Esophagus squamous epithelium (tissue), 4 donors: Measurements from ENCODE around the gene HMCN2.
"Not testable (repeated sequence)": the region's sequence is repeated elsewhere in the genome, so short reads cannot be mapped to it uniquely, and the experiment has no call there.

ENCODE experiments used
- POLR2A ChIP-seq, 4 donors: fragments of 450-650 bp; IDR thresholded peaks; one replicate each; pipeline ENCODE4 v1.6.1; 2017; ENCODE audit warnings: antibody characterized with exemption in 4 of 4, mild to moderate bottlenecking in 4 of 4, moderate library complexity in 3 of 4
- TF ChIP-seq, protein P1 (sequence below), 6 experiments: fragments of 450-650 bp in 4 of 6; fragments of 200-600 bp in 2 of 6; sonication (generic) in 2 of 6; IDR thresholded peaks; one replicate each; pipeline ENCODE4 v1.5.1; 2016 to 2019; ENCODE audit warnings: antibody characterized with exemption in 6 of 6, mild to moderate bottlenecking in 4 of 6, moderate library complexity in 4 of 6

DNA sequence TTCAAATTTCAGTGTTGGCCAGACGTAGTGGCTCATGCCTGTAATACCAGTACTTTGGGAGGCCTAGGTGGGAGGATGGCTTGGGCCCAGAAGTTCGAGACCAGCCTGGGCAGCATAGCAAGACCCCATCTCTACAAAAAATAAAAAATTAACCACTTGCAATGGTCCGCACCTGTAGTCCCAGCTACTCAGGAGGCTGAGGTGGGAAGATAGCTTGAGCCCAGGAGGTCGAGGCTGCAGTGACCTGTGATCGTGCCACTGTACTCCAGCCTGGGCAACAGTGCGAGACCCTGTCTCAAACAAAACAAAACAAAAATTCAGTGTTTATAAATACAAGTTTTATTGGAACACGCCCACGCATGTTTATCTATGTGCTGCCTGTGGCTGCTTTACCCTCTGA, 73.3 kb downstream of the HMCN2 start:
- TF ChIP-seq, protein P1, sequence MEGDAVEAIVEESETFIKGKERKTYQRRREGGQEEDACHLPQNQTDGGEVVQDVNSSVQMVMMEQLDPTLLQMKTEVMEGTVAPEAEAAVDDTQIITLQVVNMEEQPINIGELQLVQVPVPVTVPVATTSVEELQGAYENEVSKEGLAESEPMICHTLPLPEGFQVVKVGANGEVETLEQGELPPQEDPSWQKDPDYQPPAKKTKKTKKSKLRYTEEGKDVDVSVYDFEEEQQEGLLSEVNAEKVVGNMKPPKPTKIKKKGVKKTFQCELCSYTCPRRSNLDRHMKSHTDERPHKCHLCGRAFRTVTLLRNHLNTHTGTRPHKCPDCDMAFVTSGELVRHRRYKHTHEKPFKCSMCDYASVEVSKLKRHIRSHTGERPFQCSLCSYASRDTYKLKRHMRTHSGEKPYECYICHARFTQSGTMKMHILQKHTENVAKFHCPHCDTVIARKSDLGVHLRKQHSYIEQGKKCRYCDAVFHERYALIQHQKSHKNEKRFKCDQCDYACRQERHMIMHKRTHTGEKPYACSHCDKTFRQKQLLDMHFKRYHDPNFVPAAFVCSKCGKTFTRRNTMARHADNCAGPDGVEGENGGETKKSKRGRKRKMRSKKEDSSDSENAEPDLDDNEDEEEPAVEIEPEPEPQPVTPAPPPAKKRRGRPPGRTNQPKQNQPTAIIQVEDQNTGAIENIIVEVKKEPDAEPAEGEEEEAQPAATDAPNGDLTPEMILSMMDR (IDR thresholded peaks at IDR 0.05), result not testable (repeated sequence)
- TF ChIP-seq POLR2A (IDR thresholded peaks at IDR 0.05), result not testable (repeated sequence)
